ENCODE measurements around the gene CKAP2L.

DNA sequence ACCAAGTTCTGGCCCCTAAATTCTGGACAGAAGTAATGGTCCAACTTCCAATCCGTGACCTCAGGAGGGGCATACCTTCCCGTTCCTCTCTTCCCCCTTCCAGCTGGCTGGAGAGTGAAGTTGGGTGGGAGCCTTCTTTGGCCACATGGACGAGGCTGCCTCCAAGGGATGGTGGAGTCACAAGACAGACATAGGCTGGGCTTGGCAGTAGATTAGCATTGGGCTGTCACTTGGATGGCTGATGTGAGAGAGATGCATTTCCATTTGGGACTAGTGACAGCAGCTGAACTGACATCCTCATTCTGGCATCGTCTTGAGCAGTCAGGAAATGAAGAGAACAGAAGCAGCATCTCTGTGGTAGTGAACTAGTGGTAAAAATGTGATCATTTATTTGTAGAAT, 31.0 kb downstream of the CKAP2L start:
- TF ChIP-seq GATA3 (IDR thresholded peaks at IDR 0.05; ENCODE audit: low read depth, low read length) (no peak), GATA2 (IDR thresholded peaks at IDR 0.05; ENCODE audit: low read depth, low read length) (no peak)
